Activated CD4-positive, CD25-positive, alpha-beta regulatory T cell treated with anti-CD3 and anti-CD28 coated beads, Interleukin-2, amount 50 U/mL, for 72 hours (primary cell): Measurements from ENCODE around the gene CRYM.
"Not testable (repeated sequence)": the region's sequence is repeated elsewhere in the genome, so short reads cannot be mapped to it uniquely, and the experiment has no call there.

ENCODE experiments used
- DNase-seq: peaks from one replicate; pipeline ENCODE4 v3.0.0; 2021

Gene CRYM

GRCh38 chr16:21277927-21278706, at the start of gene CRYM:
CRYM (minus strand) TSS chr16:21278290; CDS start chr16:21278251, 39 bp downstream.
- DNase-seq = peak; percentile 45

GRCh38 chr16:21327046-21327445, 49.0 kb upstream of the CRYM start:
- DNase-seq = no peak

GRCh38 chr16:21326459-21326858, 48.4 kb upstream of the CRYM start:
- no peak for DNase-seq

GRCh38 chr16:21324267-21324666, 46.2 kb upstream of the CRYM start:
- DNase-seq = no peak

GRCh38 chr16:21322251-21322650, 44.2 kb upstream of the CRYM start:
- not testable (repeated sequence) for DNase-seq

- no peak for DNase-seq
Observed at GRCh38 chr16:21321736-21322135, 43.6 kb upstream of the CRYM start.

GRCh38 chr16:21314339-21314738, 36.2 kb upstream of the CRYM start:
- no peak for DNase-seq

GRCh38 chr16:21312863-21313372, 34.8 kb upstream of the CRYM start:
- not testable (repeated sequence) for DNase-seq

GRCh38 chr16:21312046-21312445, 34.0 kb upstream of the CRYM start:
- not testable (repeated sequence) for DNase-seq

GRCh38 chr16:21306712-21307111, 28.6 kb upstream of the CRYM start:
- DNase-seq = not testable (repeated sequence)

GRCh38 chr16:21302898-21303528, 24.9 kb upstream of the CRYM start:
- DNase-seq = no peak

- DNase-seq = no peak
Observed at GRCh38 chr16:21302454-21302853, 24.4 kb upstream of the CRYM start.

GRCh38 chr16:21301895-21302291, 23.8 kb upstream of the CRYM start:
- DNase-seq = no peak

GRCh38 chr16:21301168-21301894, 23.2 kb upstream of the CRYM start:
- no peak for DNase-seq

GRCh38 chr16:21300309-21301167, 22.4 kb upstream of the CRYM start:
- peak; percentile 38 for DNase-seq

- not testable (repeated sequence) for DNase-seq
Observed at GRCh38 chr16:21289789-21290188, 11.7 kb upstream of the CRYM start.

- no peak for DNase-seq
Observed at GRCh38 chr16:21285314-21285713, 7.2 kb upstream of the CRYM start.

- DNase-seq = no peak
Observed at GRCh38 chr16:21284414-21284813, 6.3 kb upstream of the CRYM start.

GRCh38 chr16:21283521-21284289, 5.6 kb upstream of the CRYM start:
- no peak for DNase-seq

GRCh38 chr16:21281698-21282389, 3.8 kb upstream of the CRYM start:
- DNase-seq = no peak

- no peak for DNase-seq
Observed at GRCh38 chr16:21279501-21279900, 1.4 kb upstream of the CRYM start.
